ENCODE data around the gene ARHGEF4.

The ARHGEF4 gene

GRCh38 chr2:130930740-130931659, 94.3 kb downstream of the ARHGEF4 start:
- no peak for DNase-seq

DNA sequence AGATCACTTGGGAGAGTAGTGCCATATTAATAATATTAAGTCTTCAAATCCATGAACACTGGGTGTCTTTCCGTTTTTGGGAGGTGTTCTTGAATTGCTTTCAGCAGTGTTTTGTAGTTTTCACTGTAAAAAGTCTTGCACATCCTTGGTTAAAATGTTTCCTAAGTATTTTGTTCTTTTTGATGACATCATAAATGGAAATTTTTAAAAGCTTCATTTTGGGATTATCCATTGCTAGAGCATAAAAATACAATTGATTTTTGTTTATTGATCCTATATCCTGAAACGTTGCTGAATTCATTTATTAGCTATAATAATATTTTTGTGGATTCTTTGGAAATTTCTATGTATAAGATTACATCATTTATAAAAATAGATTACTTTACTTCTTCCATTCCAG, 96.8 kb downstream of the ARHGEF4 start:
- no peak for DNase-seq

- DNase-seq: no peak
Observed at GRCh38 chr2:130936451-130936850, 99.7 kb downstream of the ARHGEF4 start.

- no peak for DNase-seq
Observed at GRCh38 chr2:130947967-130948366, 111.3 kb downstream of the ARHGEF4 start.

DNA sequence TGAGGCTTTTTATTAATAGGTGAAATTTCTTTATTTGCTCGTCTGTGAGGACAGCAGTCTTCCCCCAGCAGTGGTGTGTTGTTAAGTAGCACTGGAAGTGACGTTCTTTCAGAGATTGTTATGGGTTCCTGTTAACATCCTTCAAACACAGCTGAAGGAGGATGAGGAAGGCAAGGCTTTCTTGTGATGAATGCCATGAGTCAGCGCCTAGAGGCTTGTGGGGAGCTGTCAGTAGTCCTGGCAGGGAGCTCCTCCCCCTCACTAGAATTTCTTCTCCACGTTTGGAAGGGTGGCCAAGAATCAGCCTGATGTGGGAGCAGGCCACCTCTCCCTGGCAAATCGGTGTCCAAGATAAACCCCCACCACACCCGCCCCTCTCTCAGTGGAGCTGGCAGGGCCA, 113.2 kb downstream of the ARHGEF4 start:
- DNase-seq: no peak

- no peak for DNase-seq
Observed at GRCh38 chr2:130951018-130951417, 114.3 kb downstream of the ARHGEF4 start.

- no peak for DNase-seq
Observed at GRCh38 chr2:130954873-130955272, 118.2 kb downstream of the ARHGEF4 start.

DNA sequence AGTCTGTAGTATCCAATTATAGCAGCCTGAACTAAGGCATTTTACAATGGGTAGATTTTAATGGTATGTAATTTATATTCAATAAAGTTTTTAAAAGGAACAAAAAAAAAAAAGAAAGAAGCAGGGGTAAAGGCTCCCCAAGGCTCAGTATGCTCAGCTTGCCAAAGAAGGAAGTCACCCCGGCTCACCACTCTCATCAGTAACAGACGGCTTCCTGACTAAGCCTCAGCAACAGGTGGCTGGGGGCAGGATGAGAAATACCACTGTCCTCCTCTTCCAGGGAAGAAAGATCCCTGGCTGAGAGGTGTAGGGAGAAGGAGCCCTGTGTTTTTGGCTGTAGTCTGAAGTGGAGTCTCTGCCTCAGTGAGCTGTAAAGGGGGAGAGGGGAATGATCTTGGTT, 121.2 kb downstream of the ARHGEF4 start:
- no peak for DNase-seq

DNA sequence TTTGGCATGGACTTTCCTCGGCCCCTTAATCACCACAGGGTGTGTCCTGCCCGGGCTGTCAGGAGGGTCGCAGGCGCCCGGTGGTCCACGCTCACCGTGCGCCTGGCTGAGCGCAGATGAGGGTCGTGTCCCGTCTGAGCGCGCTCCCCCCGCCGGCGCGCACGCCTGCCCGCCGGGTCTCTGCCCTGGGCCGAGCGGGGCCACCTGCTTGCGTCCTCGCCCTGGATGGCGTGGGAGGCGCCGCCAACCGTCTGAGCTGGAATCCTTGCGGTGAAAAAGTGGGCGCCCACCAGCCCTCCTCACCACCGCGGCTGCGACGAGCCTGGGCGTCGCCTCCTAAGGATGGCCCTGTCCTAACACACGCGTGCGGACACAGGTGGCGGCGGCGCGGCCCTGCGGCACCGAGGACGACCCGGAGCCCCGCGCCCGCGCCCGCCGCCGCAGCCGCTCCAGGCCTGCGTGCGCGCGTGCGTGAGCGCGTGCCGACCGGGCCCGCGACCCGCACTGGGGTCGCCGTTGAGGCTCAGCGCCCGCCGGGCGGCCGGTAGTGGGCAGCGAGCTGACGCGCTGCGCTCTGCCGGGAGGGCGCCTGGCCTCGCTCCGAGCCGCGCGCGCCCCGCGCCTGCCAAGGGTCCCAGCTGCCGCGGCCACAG, 126.6 kb downstream of the ARHGEF4 start:
- DNase-seq: no peak

- DNase-seq: peak; percentile 10 to 28
Observed at GRCh38 chr2:130963849-130964793, 127.4 kb downstream of the ARHGEF4 start.

DNA sequence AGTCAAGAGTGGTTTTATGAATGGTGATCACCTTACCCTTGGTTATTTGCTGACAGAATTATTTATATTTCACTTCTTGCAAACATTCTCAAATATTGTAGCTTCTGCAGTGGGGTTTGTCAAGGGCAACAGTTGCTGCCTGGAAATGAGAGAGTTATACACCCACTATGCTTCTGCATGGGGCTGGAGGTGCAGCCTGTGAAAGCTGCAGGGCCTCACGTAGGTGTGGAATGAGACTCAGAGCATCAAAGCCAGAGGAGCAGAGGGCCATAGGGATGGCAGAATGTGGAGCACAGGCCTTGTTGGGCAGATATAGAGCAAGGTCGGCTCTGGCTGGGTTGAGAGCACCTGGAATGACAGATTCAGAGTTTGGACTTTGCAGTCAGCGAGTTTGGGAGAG, 128.2 kb downstream of the ARHGEF4 start:
- DNase-seq: no peak

- DNase-seq: no peak
Observed at GRCh38 chr2:130966149-130966774, 129.5 kb downstream of the ARHGEF4 start.

GRCh38 chr2:130966775-130967490, 130.2 kb downstream of the ARHGEF4 start:
- no peak for DNase-seq

DNA sequence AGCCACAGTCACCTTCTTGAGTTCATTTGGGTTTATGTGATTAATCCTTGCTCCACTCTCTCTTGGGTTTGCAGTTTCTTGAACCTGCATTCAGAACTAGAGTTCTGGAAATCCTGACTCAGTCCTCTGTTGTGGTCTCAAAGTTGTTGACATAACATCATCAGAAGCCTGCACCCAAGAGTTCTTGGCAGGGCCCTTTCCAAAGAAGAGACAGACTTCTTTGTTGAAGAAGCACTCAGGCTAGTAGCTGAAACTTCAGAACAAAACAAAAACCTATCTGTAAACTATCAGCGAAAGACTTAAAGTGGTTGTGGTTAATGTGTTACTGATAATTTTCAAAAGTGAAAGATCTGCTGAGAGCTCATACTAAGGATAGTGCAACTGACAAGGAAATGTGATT, 135.7 kb downstream of the ARHGEF4 start:
- DNase-seq: no peak

DNA sequence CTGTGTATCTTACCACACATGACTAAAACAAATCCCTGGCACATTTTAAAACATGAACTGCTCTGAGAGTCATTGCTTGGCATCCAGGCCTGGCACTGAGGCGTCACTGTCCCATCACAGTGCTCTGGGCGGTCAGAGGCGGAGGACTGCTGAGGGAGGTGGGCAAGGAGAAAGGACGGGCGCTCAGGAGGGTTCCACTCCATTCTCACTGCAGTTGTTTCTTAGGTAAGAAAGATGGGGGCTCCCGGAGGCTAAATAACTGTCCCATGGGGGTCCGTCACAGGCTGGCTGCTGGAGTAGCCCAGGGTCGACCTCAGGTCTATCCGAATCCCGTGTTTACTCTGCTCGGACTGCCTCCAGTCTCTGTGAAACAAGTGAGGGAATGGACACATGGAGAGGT, 139.0 kb downstream of the ARHGEF4 start:
- DNase-seq: no peak

- DNase-seq: no peak
Observed at GRCh38 chr2:130976591-130977237, 140.0 kb downstream of the ARHGEF4 start.

GRCh38 chr2:130977461-130978050, 140.8 kb downstream of the ARHGEF4 start:
- no peak for DNase-seq

GRCh38 chr2:130981667-130982066, 145.0 kb downstream of the ARHGEF4 start:
- no peak for DNase-seq

- no peak for DNase-seq
Observed at GRCh38 chr2:130985206-130985780, 148.6 kb downstream of the ARHGEF4 start.

GRCh38 chr2:130985831-130986649, 149.3 kb downstream of the ARHGEF4 start:
- no peak for DNase-seq

Data from activated CD4-positive, alpha-beta T cell treated with anti-CD3 and anti-CD28 coated beads, Interleukin-2, amount 50 U/mL, for 48 hours (primary cell).